Muscle of back (tissue), 11 donors: ENCODE results near the gene CAP2. TPM values are rescaled to one million over a fixed set of nuclear protein-coding genes. Genes with fewer than 3 reads are reported as not detected.
"Not testable (repeated sequence)": the region's sequence is repeated elsewhere in the genome, so short reads cannot be mapped to it uniquely, and the experiment has no call there.

Experiments used
- DNase-seq, 3 donors: peaks; one replicate each; pipeline versions ENCODE4 v3.0.0 to v3.0.0-alpha.2; 2013
- polyA plus RNA-seq, 10 donors: library from polyadenylated mRNA; unstranded; fragments of 120-200 nt; gene quantifications; one replicate each; pipeline ENCODE4 v1.2.1, GENCODE V29; 2013; ENCODE audit not compliant: insufficient read length in 10 of 10

CAP2 gene
- polyA plus RNA-seq, 10 donors: 123 to 253 (median 166) TPM

GRCh38 chr6:17393892-17394631 is 667 bp downstream of the CAP2 start:
- peak; percentile 61 to 81 (median 70) for DNase-seq

- no peak for DNase-seq
Measured at GRCh38 chr6:17395112-17395511, 1.7 kb downstream of the CAP2 start.

- no peak for DNase-seq
Measured at GRCh38 chr6:17396256-17396655, 2.9 kb downstream of the CAP2 start.

GRCh38 chr6:17397764-17398194 is 4.4 kb downstream of the CAP2 start:
- peak in 1 of 3 donors; percentile 44 for DNase-seq

GRCh38 chr6:17405181-17405943 is 12.0 kb downstream of the CAP2 start:
- DNase-seq: not testable (repeated sequence)

- no peak for DNase-seq
Measured at GRCh38 chr6:17405944-17406245, 12.5 kb downstream of the CAP2 start.

- no peak for DNase-seq
Measured at GRCh38 chr6:17408081-17408480, 14.7 kb downstream of the CAP2 start.

- no peak for DNase-seq
Measured at GRCh38 chr6:17410281-17410680, 16.9 kb downstream of the CAP2 start.

- no peak for DNase-seq
Measured at GRCh38 chr6:17413313-17413750, 19.9 kb downstream of the CAP2 start.

- DNase-seq: not testable (repeated sequence)
Measured at GRCh38 chr6:17414395-17414794, 21.0 kb downstream of the CAP2 start.

GRCh38 chr6:17415321-17415720 is 21.9 kb downstream of the CAP2 start:
- DNase-seq: no peak

GRCh38 chr6:17416806-17417205 is 23.4 kb downstream of the CAP2 start:
- no peak for DNase-seq

- peak in 2 of 3 donors; percentile 44 to 94 for DNase-seq
Measured at GRCh38 chr6:17417817-17418216, 24.4 kb downstream of the CAP2 start.

GRCh38 chr6:17418281-17419188 is 25.1 kb downstream of the CAP2 start:
- peak in 2 of 3 donors; percentile 44 to 48 for DNase-seq

- no peak for DNase-seq
Measured at GRCh38 chr6:17419189-17419575, 25.8 kb downstream of the CAP2 start.

GRCh38 chr6:17420368-17420767 is 27.0 kb downstream of the CAP2 start:
- no peak for DNase-seq

- DNase-seq: no peak
Measured at GRCh38 chr6:17421406-17421805, 28.0 kb downstream of the CAP2 start.

GRCh38 chr6:17423026-17423425 is 29.6 kb downstream of the CAP2 start:
- DNase-seq: peak; percentile 48 to 68 (median 51)

- DNase-seq: no peak
Measured at GRCh38 chr6:17427062-17427461, 33.7 kb downstream of the CAP2 start.

GRCh38 chr6:17427617-17428016 is 34.2 kb downstream of the CAP2 start:
- DNase-seq: no peak

GRCh38 chr6:17428595-17429120 is 35.3 kb downstream of the CAP2 start:
- DNase-seq: not testable (repeated sequence)
